Dendritic cell treated with granulocyte-macrophage colony-stimulating factor and Interleukin-4, amounts not matched to agents 40 ng/mL and 50 ng/mL, for 4 days (primary cell): Measurements from ENCODE around the gene PRAMEF1.
"Not testable (repeated sequence)": the region's sequence is repeated elsewhere in the genome, so short reads cannot be mapped to it uniquely, and the experiment has no call there.

Experiments
- H3K27ac Mint-ChIP-seq: one replicate; pipeline ENCODE4 v1.8.0; 2022; ENCODE audit warnings: mild to moderate bottlenecking, mixed read lengths
- H3K27me3 Mint-ChIP-seq: one replicate; pipeline ENCODE4 v1.8.0; 2022; ENCODE audit warnings: mild to moderate bottlenecking, mixed read lengths
- H3K36me3 Mint-ChIP-seq: one replicate; pipeline ENCODE4 v1.8.0; 2022; ENCODE audit warnings: low read depth, mixed read lengths
- H3K4me1 Mint-ChIP-seq: one replicate; pipeline ENCODE4 v1.8.0; 2022; ENCODE audit warnings: low read depth, mixed read lengths
- H3K4me3 Mint-ChIP-seq: one replicate; pipeline ENCODE4 v1.8.0; 2022; ENCODE audit warnings: mild to moderate bottlenecking, moderate library complexity, mixed read lengths
- H3K9me3 Mint-ChIP-seq: one replicate; pipeline ENCODE4 v1.8.0; 2022; ENCODE audit warnings: mixed read lengths
- intact Hi-C: fragments of 100-400 bp; cut with micrococcal nuclease; formaldehyde crosslinking; loops from one replicate; pipeline ENCODE4 v1.15.0; 2022

Gene PRAMEF1, protein sequence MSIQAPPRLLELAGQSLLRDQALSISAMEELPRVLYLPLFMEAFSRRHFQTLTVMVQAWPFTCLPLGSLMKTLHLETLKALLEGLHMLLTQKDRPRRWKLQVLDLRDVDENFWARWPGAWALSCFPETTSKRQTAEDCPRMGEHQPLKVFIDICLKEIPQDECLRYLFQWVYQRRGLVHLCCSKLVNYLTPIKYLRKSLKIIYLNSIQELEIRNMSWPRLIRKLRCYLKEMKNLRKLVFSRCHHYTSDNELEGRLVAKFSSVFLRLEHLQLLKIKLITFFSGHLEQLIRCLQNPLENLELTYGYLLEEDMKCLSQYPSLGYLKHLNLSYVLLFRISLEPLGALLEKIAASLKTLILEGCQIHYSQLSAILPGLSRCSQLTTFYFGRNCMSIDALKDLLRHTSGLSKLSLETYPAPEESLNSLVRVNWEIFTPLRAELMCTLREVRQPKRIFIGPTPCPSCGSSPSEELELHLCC

DNA sequence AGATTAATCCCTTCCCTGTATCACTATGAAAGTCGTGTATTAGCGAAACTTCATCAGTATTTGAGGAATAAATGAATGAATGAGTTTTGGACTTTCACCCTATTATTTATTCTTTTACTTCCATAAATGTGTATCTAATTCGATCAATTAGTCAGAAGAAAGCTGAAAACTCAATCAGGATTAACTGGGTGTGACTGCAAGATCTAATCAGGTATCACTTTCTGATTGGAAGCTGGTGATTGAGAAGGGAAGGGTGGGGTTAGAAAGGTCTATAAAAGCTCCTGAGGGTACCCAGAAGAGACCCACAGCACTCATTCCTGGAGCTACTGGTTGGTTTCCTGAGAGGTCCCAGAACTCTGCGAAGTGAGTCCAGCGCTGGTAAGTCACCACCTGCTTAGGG, at the start of gene PRAMEF1:
Gene PRAMEF1 (plus strand): TSS at position 301 of the 400 bp plus-strand sequence. CDS start 1,831 bp downstream, outside the sequence.
- H3K27ac Mint-ChIP-seq, H3K27me3 Mint-ChIP-seq, H3K4me1 Mint-ChIP-seq, H3K4me3 Mint-ChIP-seq, intact Hi-C loops, H3K9me3 Mint-ChIP-seq, H3K36me3 Mint-ChIP-seq: not testable (repeated sequence)

DNA sequence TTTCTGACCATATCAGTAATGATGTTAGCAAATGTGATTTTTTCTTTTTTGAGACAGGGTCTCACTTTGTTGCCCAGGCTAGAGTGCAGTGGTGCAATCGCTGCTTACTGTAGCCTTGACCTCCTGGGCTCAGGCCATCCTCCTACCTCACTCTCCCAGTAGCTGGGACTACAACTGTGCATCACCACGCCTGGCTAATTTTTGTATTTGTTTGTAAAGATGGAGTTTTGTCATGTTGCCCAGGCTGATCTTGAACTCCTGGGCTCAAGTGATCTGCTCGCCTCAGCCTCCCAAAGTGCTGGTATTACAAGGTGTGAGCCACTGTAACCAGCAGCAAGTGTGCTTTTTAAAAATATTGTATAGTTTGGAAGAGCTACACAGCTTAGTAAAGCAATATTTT, 49.3 kb upstream of the PRAMEF1 start:
- peaks cover 7% of the 10 kb centered on the region for H3K27me3 Mint-ChIP-seq
- H3K27ac Mint-ChIP-seq, result no peak overlapping the region
- no peak overlapping the region for H3K4me3 Mint-ChIP-seq

DNA sequence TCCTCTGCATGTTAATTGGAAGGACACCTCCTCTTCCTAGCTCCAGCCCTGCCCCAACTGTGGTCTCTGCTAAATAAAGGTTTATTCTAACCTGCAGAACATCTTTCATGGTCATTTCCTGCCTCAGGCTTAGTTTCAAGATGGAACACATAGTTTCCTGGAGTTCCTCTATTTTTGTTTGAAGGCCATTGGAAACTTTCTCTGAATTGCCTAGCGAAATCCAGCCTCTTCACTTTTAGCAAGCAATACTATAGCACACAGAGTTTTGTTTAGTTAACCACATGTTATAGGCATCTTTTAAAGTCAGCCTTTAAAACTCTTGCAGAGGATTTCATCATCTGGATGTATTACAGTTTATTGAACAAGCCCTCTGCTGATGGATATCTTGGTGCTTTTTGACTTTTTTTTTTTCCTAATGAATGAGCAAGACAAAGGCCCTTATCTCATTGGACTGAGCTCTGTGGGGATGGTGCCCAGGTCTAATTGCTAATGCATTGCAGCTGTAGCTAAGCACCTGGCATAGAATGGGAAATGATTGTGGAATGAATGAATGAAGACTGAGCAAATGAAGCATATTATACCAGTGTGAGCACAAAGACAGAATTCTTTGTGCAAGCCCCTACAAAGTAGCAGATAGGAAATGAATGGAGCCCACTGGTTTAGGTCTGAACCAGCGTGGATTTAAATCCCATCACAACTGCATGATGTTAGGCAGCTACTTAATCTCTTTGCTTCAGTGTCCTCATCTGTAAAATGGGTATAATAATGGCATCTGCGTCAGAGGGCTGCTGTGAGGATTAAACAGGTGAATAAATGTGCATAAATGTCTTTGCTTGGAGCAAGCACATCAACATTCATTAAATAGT, 45.8 kb upstream of the PRAMEF1 start:
- peaks cover 5% of the 10 kb centered on the region for H3K27me3 Mint-ChIP-seq
- H3K4me1 Mint-ChIP-seq, result no peaks in the 10 kb centered on the region
- H3K9me3 Mint-ChIP-seq, result peaks cover 21% of the 10 kb centered on the region
- no peaks in the 10 kb centered on the region for H3K36me3 Mint-ChIP-seq
- intact Hi-C loops, result no loop called here
- H3K27ac Mint-ChIP-seq, result no peak overlapping the region
- no peak overlapping the region for H3K4me3 Mint-ChIP-seq

More for the DNA sequence above, 49.3 kb upstream of the PRAMEF1 start:
- Mint-ChIP-seq H3K36me3 (no peaks in the 10 kb centered on the region), H3K4me1 (no peaks in the 10 kb centered on the region), H3K9me3 (no peaks in the 10 kb centered on the region)
- intact Hi-C loops, result no loop called here

DNA sequence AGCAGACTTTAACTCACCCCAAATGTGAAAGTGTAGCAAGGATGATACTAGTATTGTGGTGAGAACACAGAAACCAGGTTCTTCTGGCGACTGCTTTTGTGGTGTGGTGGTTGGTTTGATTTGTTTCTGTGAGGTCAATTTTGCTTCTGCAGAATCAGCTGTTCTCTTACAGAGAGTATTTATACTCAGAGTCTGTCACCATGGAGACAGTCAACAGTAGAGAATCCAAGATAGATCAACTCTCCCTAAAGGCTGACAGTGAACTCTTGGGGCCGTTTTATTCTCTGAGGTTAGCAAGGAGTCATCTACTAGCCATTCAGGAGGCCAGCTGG, 45.2 kb upstream of the PRAMEF1 start, which contains the start of gene CFAP107:
Gene CFAP107 (plus strand): TSS at position 209 of the 332 bp plus-strand sequence. CDS start 231 bp downstream, outside the sequence.
- no peak within 1 kb of the TSS for H3K4me3 Mint-ChIP-seq
- peaks cover 5% of the 10 kb centered on the region for H3K27me3 Mint-ChIP-seq
- intact Hi-C loops, result no loop called here
- H3K4me1 Mint-ChIP-seq, result no peaks in the 10 kb centered on the region
- H3K9me3 Mint-ChIP-seq, result peaks cover 21% of the 10 kb centered on the region
- H3K36me3 Mint-ChIP-seq, result no peaks in the 10 kb centered on the region
- H3K27ac Mint-ChIP-seq, result no peak within 1 kb of the TSS

DNA sequence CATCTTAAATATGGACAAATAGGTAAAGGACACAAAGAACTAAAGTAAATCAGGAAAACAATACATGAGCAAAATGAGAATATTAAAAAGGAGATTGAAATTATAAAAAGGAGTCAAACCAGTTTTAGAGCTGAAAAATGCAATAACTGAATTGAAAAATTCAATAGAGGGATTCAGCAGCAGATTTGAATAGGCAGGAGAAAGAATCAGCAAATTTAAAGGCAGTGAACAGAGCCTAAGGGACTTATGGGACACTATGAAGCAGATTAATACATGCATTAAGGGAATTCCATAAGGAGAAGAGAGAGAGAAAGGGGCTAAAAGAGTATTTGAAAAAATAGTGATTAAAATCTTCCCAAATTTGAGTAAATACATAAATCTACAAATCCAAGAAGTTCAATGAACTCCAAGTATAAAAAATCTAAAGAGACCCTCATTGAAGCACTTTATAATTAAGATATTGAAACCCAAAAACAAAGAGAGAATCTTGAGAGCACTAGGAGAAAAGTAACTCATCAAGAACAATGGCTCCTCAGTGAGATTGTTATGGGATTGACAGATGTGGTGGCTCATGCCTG, 42.3 kb upstream of the PRAMEF1 start:
- Mint-ChIP-seq H3K36me3 (no peaks in the 10 kb centered on the region), H3K4me1 (no peaks in the 10 kb centered on the region), H3K4me3 (no peak overlapping the region), H3K27ac (no peak overlapping the region), H3K27me3 (peaks cover 6% of the 10 kb centered on the region), H3K9me3 (peaks cover 21% of the 10 kb centered on the region)
- intact Hi-C loops, result no loop called here

DNA sequence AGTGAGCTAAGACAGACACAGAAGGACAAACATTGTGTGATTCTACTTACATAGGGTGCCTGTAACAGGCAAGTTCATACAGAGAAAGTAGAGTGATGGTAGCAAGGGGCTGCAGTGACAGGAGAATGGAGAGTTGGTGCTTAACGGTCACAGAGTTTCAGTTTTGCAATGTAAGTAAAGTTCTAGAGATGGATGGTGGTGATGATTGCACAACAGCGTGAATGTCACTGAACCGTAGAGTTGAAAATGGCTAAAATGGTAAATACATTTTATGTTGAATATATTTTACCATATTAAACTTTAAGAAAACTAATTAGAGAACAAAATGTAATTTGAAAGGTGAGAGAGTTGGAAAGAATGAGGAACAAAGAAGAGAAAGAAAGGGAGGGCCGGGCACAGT, 36.5 kb upstream of the PRAMEF1 start:
- H3K36me3 Mint-ChIP-seq, result no peaks in the 10 kb centered on the region
- no peak overlapping the region for H3K27ac Mint-ChIP-seq
- peaks cover 14% of the 10 kb centered on the region for H3K27me3 Mint-ChIP-seq
- no peaks in the 10 kb centered on the region for H3K4me1 Mint-ChIP-seq
- no peak overlapping the region for H3K4me3 Mint-ChIP-seq
- intact Hi-C loops, result no loop called here
- no peaks in the 10 kb centered on the region for H3K9me3 Mint-ChIP-seq

DNA sequence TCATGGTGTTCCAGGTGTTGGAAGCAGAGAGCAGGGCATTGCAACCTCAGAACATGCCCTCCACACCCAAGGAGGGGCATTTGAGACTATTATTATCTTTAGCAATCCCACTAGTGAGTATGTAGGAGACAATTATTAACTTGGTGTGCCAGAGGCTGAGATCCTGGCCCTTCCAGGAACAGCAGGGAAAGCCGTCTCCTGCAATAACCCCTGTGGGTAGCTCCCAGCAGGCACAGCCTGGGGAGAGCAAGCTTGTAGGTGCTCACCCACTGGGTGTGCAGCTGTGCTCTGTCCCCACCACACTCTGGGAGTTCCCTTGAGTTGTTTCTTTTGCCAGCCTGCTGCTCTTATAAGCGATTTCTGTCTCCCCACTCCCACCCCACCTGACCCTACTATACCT, 34.9 kb upstream of the PRAMEF1 start:
- Mint-ChIP-seq H3K4me1 (no peaks in the 10 kb centered on the region), H3K27ac (no peak overlapping the region), H3K9me3 (no peaks in the 10 kb centered on the region), H3K4me3 (no peak overlapping the region), H3K27me3 (peaks cover 12% of the 10 kb centered on the region), H3K36me3 (no peaks in the 10 kb centered on the region)
- intact Hi-C loops, result no loop called here

DNA sequence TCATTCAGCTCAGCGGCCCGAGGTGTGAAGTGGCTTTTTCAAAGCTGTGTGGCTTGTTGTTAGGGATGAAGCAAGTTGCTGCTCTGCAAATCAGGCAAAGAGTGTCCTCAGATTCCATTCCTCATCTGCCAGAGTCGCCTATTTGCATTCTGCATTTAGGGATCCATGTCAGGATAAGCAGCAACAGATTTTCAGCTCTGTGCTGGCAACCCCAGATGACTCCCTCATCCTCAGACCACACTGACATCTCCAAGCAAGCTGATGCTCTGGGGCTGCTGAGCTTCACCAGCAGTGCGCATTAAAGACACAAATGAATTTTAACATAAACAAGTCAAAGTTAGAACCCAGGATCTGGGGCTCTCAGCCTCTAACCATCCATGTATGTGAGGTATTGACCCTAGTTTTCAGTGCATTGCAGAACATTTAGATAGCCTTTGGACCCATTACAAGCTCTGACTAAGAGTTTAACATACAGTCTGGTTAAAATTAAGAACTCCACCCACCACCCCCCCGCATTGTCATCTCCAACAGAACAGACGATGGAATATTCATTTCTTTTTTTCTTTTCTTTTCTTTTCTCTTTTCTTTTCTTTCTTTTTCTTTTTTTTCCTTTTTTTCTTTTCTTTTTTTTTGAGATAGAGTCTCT, 34.3 kb upstream of the PRAMEF1 start:
- Mint-ChIP-seq H3K36me3 (no peaks in the 10 kb centered on the region), H3K9me3 (no peaks in the 10 kb centered on the region), H3K27me3 (peaks cover 10% of the 10 kb centered on the region), H3K4me1 (no peaks in the 10 kb centered on the region), H3K27ac (no peak overlapping the region), H3K4me3 (no peak overlapping the region)
- intact Hi-C loops, result no loop called here

DNA sequence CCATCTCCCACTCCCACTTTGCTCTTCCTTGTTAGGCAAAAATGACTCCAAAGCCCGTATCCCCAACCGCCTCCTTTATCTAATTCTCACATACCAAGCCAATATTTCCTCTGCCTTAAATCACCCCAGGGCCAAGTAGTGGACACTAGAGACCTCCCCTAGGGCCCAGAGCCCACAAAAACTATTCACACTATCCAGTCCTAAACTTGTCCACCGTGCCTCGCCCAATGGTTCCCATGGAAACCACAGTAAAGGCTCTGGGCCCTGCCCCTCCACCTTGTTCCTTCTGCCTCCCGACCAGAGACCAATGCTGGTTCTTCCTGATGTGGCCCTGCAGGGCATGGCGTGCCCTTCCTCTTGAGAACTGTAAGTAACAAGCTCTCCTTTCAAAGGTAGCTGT, 33.4 kb upstream of the PRAMEF1 start:
- Mint-ChIP-seq H3K4me1 (no peaks in the 10 kb centered on the region), H3K27ac (no peak overlapping the region), H3K27me3 (peaks cover 10% of the 10 kb centered on the region), H3K36me3 (no peaks in the 10 kb centered on the region), H3K4me3 (no peak overlapping the region), H3K9me3 (no peaks in the 10 kb centered on the region)
- intact Hi-C loops, result no loop called here

DNA sequence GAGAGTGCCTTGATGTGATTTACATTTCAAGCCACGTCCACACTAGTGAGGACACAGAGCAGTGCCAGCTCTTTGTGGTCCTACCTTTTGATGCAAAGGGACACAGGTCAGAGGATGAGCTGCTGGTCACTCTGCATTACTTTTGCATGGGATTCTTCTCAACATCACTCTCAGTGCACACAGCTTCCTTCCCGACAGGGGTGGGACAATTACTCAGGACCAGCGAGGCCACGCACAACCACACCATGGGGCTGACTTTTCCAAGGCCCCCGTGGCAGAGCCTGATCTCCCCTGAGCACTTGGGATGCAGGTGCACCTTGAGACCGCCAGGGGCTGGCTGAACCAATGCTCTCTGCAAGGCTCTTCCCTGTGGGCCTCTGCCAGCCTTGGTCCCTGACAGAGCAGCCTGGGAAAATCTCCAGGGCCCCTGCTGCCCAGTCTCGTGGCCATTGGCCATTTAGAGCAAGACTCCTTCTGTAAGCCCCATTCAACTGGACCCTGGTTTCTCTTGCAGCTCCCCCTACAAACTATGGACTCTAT, 30.9 kb upstream of the PRAMEF1 start:
- H3K9me3 Mint-ChIP-seq, result no peaks in the 10 kb centered on the region
- H3K4me3 Mint-ChIP-seq, result no peak overlapping the region
- H3K27me3 Mint-ChIP-seq, result peaks cover 8% of the 10 kb centered on the region
- intact Hi-C loops, result no loop called here
- H3K4me1 Mint-ChIP-seq, result no peaks in the 10 kb centered on the region
- H3K36me3 Mint-ChIP-seq, result no peaks in the 10 kb centered on the region
- no peak overlapping the region for H3K27ac Mint-ChIP-seq

DNA sequence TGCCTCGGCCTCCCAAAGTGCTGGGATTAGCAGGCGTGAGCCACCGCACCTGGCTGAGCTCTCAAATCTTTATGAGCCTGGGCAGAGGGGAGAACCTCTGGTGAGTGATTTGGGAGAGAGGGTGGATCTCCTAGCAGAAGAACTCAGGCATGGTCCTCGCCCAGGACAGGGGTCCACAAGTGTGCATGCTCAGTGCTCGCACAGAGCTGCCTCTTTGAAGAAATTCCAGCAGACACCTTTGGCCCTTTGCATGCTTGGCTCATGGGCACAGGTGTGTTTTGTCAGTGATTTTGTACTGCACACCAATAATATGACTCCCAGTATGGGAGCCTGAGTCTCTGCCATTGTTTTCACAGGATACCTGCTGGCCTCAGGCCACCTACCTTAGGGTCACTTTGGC, 29.4 kb upstream of the PRAMEF1 start:
- intact Hi-C loops, result no loop called here
- Mint-ChIP-seq H3K27me3 (peaks cover 9% of the 10 kb centered on the region), H3K9me3 (no peaks in the 10 kb centered on the region), H3K36me3 (no peaks in the 10 kb centered on the region), H3K27ac (no peak overlapping the region), H3K4me1 (no peaks in the 10 kb centered on the region), H3K4me3 (no peak overlapping the region)

DNA sequence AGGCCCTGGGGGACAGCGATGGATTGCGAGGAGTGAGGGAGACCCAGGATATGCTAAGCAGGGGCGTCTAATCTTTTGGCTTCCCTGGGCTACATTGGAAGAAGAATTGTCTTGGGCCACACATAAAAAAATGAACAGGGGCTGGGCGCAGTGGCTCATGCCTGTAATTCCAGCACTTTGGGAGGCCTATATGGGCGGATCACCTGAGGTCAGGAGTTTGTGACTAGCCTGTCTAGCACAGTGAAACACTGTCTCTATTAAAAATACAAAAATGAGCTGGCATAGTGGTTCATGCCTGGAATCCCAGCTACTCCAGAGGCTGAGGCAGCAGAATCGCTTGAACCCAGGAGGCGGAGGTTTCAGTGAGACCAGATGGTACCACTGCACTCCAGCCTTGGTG, 28.4 kb upstream of the PRAMEF1 start:
- Mint-ChIP-seq H3K27ac (no peak overlapping the region), H3K4me1 (no peaks in the 10 kb centered on the region), H3K9me3 (no peaks in the 10 kb centered on the region), H3K4me3 (no peak overlapping the region), H3K27me3 (peaks cover 7% of the 10 kb centered on the region), H3K36me3 (no peaks in the 10 kb centered on the region)
- intact Hi-C loops, result no loop called here

DNA sequence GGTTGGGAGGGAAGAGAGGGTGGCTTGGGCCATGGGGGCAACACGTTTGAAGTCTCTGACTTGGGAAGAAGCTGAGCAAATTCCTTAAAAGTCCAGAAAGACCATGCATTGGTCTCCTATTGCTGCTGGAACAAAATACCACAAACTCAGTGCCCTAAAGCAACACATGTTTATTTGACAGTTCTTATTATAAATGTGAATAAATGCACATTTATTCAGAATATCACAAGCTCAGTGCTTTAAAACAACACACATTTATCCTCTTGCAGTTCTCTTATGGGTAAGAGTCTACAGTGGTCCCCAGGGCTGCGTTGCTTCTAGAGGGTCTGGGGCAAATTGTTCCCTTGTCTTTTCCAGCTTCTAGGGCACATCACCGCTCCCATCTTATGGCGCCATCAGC, 27.7 kb upstream of the PRAMEF1 start:
- H3K27ac Mint-ChIP-seq, result no peak overlapping the region
- H3K36me3 Mint-ChIP-seq, result no peaks in the 10 kb centered on the region
- peaks cover 4% of the 10 kb centered on the region for H3K27me3 Mint-ChIP-seq
- no peak overlapping the region for H3K4me3 Mint-ChIP-seq
- H3K9me3 Mint-ChIP-seq, result no peaks in the 10 kb centered on the region
- intact Hi-C loops, result no loop called here
- no peaks in the 10 kb centered on the region for H3K4me1 Mint-ChIP-seq
